Cardiac muscle cell (in vitro differentiated cells and primary cell): ENCODE measurements around the gene CDH4. TPM values are rescaled to one million over a fixed set of nuclear protein-coding genes. Genes with fewer than 3 reads are reported as not detected.

Experiments used
- DNase-seq, 2 donors: peaks; one replicate each; pipeline versions ENCODE4 v3.0.0 to v3.0.0-alpha.2; 2010 to 2017; ENCODE audit warnings: low read depth in 1 of 2, low spot score in 1 of 2
- H3K27ac ChIP-seq: fragments of 200-600 bp; sonication (generic); 2 replicates; pipeline ENCODE4 v1.5.1; 2016
- H3K27me3 ChIP-seq: fragments of 200-600 bp; sonication (generic); 2 replicates; pipeline ENCODE4 v1.6.0; 2016; ENCODE audit warnings: control low read depth
- H3K36me3 ChIP-seq: fragments of 200-600 bp; sonication (generic); 2 replicates; pipeline ENCODE4 v1.5.1; 2016; ENCODE audit warnings: control low read depth
- H3K4me1 ChIP-seq: fragments of 200-600 bp; sonication (generic); 2 replicates; pipeline ENCODE4 v1.8.1; 2017; ENCODE audit warnings: low read depth, mild to moderate bottlenecking, mixed run types
- H3K4me3 ChIP-seq: fragments of 200-600 bp; sonication (generic); 2 replicates; pipeline ENCODE4 v1.5.1; 2016; ENCODE audit warnings: mild to moderate bottlenecking
- H3K9me3 ChIP-seq: fragments of 200-600 bp; sonication (generic); 2 replicates; pipeline ENCODE4 v1.5.1; 2017; ENCODE audit warnings: low read depth, mild to moderate bottlenecking, control low read depth
- CTCF ChIP-seq: IDR thresholded peaks from 2 replicates; pipeline ENCODE4 v1.5.1; 2012; ENCODE audit warnings: low read depth, mild to moderate bottlenecking, low read length
- polyA plus RNA-seq: library from polyadenylated mRNA; unstranded; fragments of >200 nt; fragmentation: Nextera tagmentation; extraction: Ambion mirVana; gene quantifications from 2 replicates; pipeline ENCODE4 v1.2.1, GENCODE V29; 2016
- total RNA-seq: library from RNA; depleted of rRNA; stranded (reverse); fragments of >200 nt; gene quantifications from 2 replicates; pipeline ENCODE4 v1.2.3, GENCODE V29; 2016

The CDH4 gene
- total and polyA plus RNA-seq, 2 experiments from 2014 or later = 0.43 to 0.80 TPM

- H3K4me1 ChIP-seq = no peaks in the 10 kb centered on the region
- DNase-seq = peak in 1 of 2 donors; percentile 2
- H3K27me3 ChIP-seq = no peaks in the 10 kb centered on the region
- no peaks in the 10 kb centered on the region for H3K9me3 ChIP-seq
- H3K27ac ChIP-seq = no peak overlapping the region
- TF ChIP-seq CTCF = no peak
- H3K36me3 ChIP-seq = no peaks in the 10 kb centered on the region
- no peak overlapping the region for H3K4me3 ChIP-seq
Measured at GRCh38 chr20:61596687-61597330, 344.7 kb downstream of the CDH4 start.

- no peak overlapping the region for H3K4me3 ChIP-seq
- no peak for DNase-seq
- H3K27me3 ChIP-seq = no peaks in the 10 kb centered on the region
- no peak for TF ChIP-seq CTCF
- no peak overlapping the region for H3K27ac ChIP-seq
- no peaks in the 10 kb centered on the region for H3K9me3 ChIP-seq
- H3K4me1 ChIP-seq = no peaks in the 10 kb centered on the region
- H3K36me3 ChIP-seq = no peaks in the 10 kb centered on the region
Measured at GRCh38 chr20:61597996-61598395, 345.9 kb downstream of the CDH4 start.

GRCh38 chr20:61598586-61598985 lies 346.5 kb downstream of the CDH4 start:
- no peaks in the 10 kb centered on the region for H3K9me3 ChIP-seq
- no peaks in the 10 kb centered on the region for H3K4me1 ChIP-seq
- no peak for TF ChIP-seq CTCF
- no peak for DNase-seq
- H3K27ac ChIP-seq = no peak overlapping the region
- H3K36me3 ChIP-seq = no peaks in the 10 kb centered on the region
- H3K4me3 ChIP-seq = no peak overlapping the region
- no peaks in the 10 kb centered on the region for H3K27me3 ChIP-seq

- Histone ChIP-seq H3K27ac (no peak overlapping the region), H3K4me3 (no peak overlapping the region), H3K4me1 (no peaks in the 10 kb centered on the region), H3K36me3 (no peaks in the 10 kb centered on the region), H3K9me3 (no peaks in the 10 kb centered on the region), H3K27me3 (no peaks in the 10 kb centered on the region)
- DNase-seq = no peak
- no peak for TF ChIP-seq CTCF
Measured at GRCh38 chr20:61599061-61599531, 347.0 kb downstream of the CDH4 start.

GRCh38 chr20:61599541-61599992 lies 347.5 kb downstream of the CDH4 start:
- no peak for TF ChIP-seq CTCF
- Histone ChIP-seq H3K4me1 (no peaks in the 10 kb centered on the region), H3K4me3 (no peak overlapping the region), H3K9me3 (no peaks in the 10 kb centered on the region), H3K27ac (no peak overlapping the region), H3K36me3 (no peaks in the 10 kb centered on the region), H3K27me3 (no peaks in the 10 kb centered on the region)
- DNase-seq = no peak
